Skin of body (tissue), 2 donors: ENCODE measurements around the gene SLCO1A2. TPM values are rescaled to one million over a fixed set of nuclear protein-coding genes. Genes with fewer than 3 reads are reported as not detected.
"Not testable (repeated sequence)": the region's sequence is repeated elsewhere in the genome, so short reads cannot be mapped to it uniquely, and the experiment has no call there.

Source experiments
- DNase-seq: peaks from one replicate; lab custom pipeline; 2025; lab: John Stamatoyannopoulos, UW
- total RNA-seq: library from RNA; depleted of rRNA; stranded (reverse); fragments of >200 nt; gene quantifications from one replicate; pipeline ENCODE4 v1.2.3, GENCODE V29; 2014

Gene SLCO1A2
- total RNA-seq, result not detected

- no peak for DNase-seq
Observed at GRCh38 chr12:21334771-21335325, at the start of gene SLCO1A2. SLCO1A2 (minus strand) TSS chr12:21334917; CDS start chr12:21334647, 270 bp downstream.

- DNase-seq, result no peak
Observed at GRCh38 chr12:21384261-21384660, 49.5 kb upstream of the SLCO1A2 start.

GRCh38 chr12:21381320-21381719 is 46.6 kb upstream of the SLCO1A2 start:
- DNase-seq, result not testable (repeated sequence)

GRCh38 chr12:21379218-21379617 is 44.5 kb upstream of the SLCO1A2 start:
- no peak for DNase-seq

- no peak for DNase-seq
Observed at GRCh38 chr12:21372602-21373001, 37.9 kb upstream of the SLCO1A2 start, which contains the start of gene IAPP. IAPP (plus strand) TSS chr12:21372902; CDS start chr12:21373352, 450 bp downstream.

- no peak for DNase-seq
Observed at GRCh38 chr12:21370845-21371449, 36.2 kb upstream of the SLCO1A2 start.

GRCh38 chr12:21369141-21369980 is 34.6 kb upstream of the SLCO1A2 start:
- no peak for DNase-seq

GRCh38 chr12:21360632-21361031 is 25.9 kb upstream of the SLCO1A2 start:
- DNase-seq, result not testable (repeated sequence)

GRCh38 chr12:21354641-21355040 is 19.9 kb upstream of the SLCO1A2 start:
- no peak for DNase-seq

GRCh38 chr12:21353948-21354347 is 19.2 kb upstream of the SLCO1A2 start:
- no peak for DNase-seq

GRCh38 chr12:21353487-21353886 is 18.8 kb upstream of the SLCO1A2 start:
- no peak for DNase-seq

- DNase-seq, result no peak
Observed at GRCh38 chr12:21350975-21351374, 16.3 kb upstream of the SLCO1A2 start.

GRCh38 chr12:21346542-21347205 is 12.0 kb upstream of the SLCO1A2 start:
- DNase-seq, result no peak

GRCh38 chr12:21343636-21344035 is 8.9 kb upstream of the SLCO1A2 start:
- no peak for DNase-seq

GRCh38 chr12:21341769-21342168 is 7.1 kb upstream of the SLCO1A2 start:
- DNase-seq, result no peak

GRCh38 chr12:21340403-21340802 is 5.7 kb upstream of the SLCO1A2 start:
- no peak for DNase-seq

- no peak for DNase-seq
Observed at GRCh38 chr12:21339921-21340320, 5.2 kb upstream of the SLCO1A2 start.

GRCh38 chr12:21337959-21338744 is 3.4 kb upstream of the SLCO1A2 start:
- DNase-seq, result no peak

GRCh38 chr12:21337453-21337852 is 2.7 kb upstream of the SLCO1A2 start:
- no peak for DNase-seq

- no peak for DNase-seq
Observed at GRCh38 chr12:21336656-21337055, 1.9 kb upstream of the SLCO1A2 start.

GRCh38 chr12:21330682-21331253 is 3.9 kb downstream of the SLCO1A2 start:
- DNase-seq, result no peak
